Tongue (tissue), 2 donors: ENCODE data around the gene SUN1. TPM values are rescaled to one million over a fixed set of nuclear protein-coding genes. Genes with fewer than 3 reads are reported as not detected.
A peak's percentile ranks its signal among the peaks of the same experiment; 100 is the strongest.

Experiments
- DNase-seq: peaks from one replicate; pipeline ENCODE4 v3.0.0-alpha.2; 2015
- total RNA-seq: library from RNA; depleted of rRNA; stranded (reverse); fragments of >200 nt; gene quantifications from one replicate; pipeline ENCODE4 v1.2.3, GENCODE V29; 2014

Gene SUN1
- total RNA-seq, 1 donor from 2014 or later = 682 TPM

GRCh38 chr7:879706-880105 lies 47.4 kb downstream of the SUN1 start:
- DNase-seq = no peak

- DNase-seq = peak; percentile 53
Observed at GRCh38 chr7:880450-880849, 48.2 kb downstream of the SUN1 start.

- DNase-seq = no peak
Observed at GRCh38 chr7:881441-882234, 49.4 kb downstream of the SUN1 start.

- no peak for DNase-seq
Observed at GRCh38 chr7:882336-883035, 50.2 kb downstream of the SUN1 start.

- DNase-seq = peak; percentile 59
Observed at GRCh38 chr7:883055-884021, 51.1 kb downstream of the SUN1 start.

GRCh38 chr7:884191-885003 lies 52.1 kb downstream of the SUN1 start:
- DNase-seq = no peak

- no peak for DNase-seq
Observed at GRCh38 chr7:885261-885892, 53.1 kb downstream of the SUN1 start.

GRCh38 chr7:885893-886625 lies 53.8 kb downstream of the SUN1 start:
- DNase-seq = no peak

- no peak for DNase-seq
Observed at GRCh38 chr7:886626-887487, 54.6 kb downstream of the SUN1 start.

- DNase-seq = no peak
Observed at GRCh38 chr7:887488-887820, 55.2 kb downstream of the SUN1 start.

- no peak for DNase-seq
Observed at GRCh38 chr7:888081-889024, 56.1 kb downstream of the SUN1 start.

- DNase-seq = no peak
Observed at GRCh38 chr7:889025-889390, 56.7 kb downstream of the SUN1 start.

GRCh38 chr7:889391-889790 lies 57.1 kb downstream of the SUN1 start:
- DNase-seq = no peak

GRCh38 chr7:890868-891267 lies 58.6 kb downstream of the SUN1 start:
- DNase-seq = no peak

- DNase-seq = no peak
Observed at GRCh38 chr7:891291-891690, 59.0 kb downstream of the SUN1 start.

- no peak for DNase-seq
Observed at GRCh38 chr7:891805-892204, 59.5 kb downstream of the SUN1 start.

- DNase-seq = no peak
Observed at GRCh38 chr7:892648-893593, 60.6 kb downstream of the SUN1 start.
